Posterior vena cava (tissue), 2 donors: ENCODE results near the gene AMH. TPM values are rescaled to one million over a fixed set of nuclear protein-coding genes. Genes with fewer than 3 reads are reported as not detected.
"Not testable (repeated sequence)": the region's sequence is repeated elsewhere in the genome, so short reads cannot be mapped to it uniquely, and the experiment has no call there.

ENCODE experiments used
- DNase-seq: peaks from one replicate; pipeline ENCODE4 v3.0.0-alpha.2; 2020; ENCODE audit warnings: low spot score
- intact Hi-C, 2 donors: fragments of 100-400 bp; cut with DNase I; formaldehyde crosslinking; loops; one replicate each; pipeline versions ENCODE4 v1.14.1 to v1.14.2; 2022 to 2023
- total RNA-seq, 2 donors: library from RNA; stranded (reverse); fragmentation: NEBNext Ultra II Directional; extraction: Animal tissue kit (Norgen Biotek cat#: 25700); gene quantifications; one replicate each; pipeline ENCODE4 v1.2.1, GENCODE V29; 2021
- donor health status: DM: yes; HTN: yes; CAD: no.
- donor health status: DM: yes; HTN: yes; CAD: no.

Gene AMH
- total RNA-seq, 2 donors from 2014 or later: 0.46 to 1.1 TPM

GRCh38 chr19:2274931-2275535 lies 25.9 kb downstream of the AMH start:
- DNase-seq: peak; percentile 90
- intact Hi-C loops: loop anchor here in 1 of 2 donors (5.0 kb wide), 1 partner anchor 117 kb away; no protein-coding TSS in a partner anchor

GRCh38 chr19:2275588-2276428 lies 26.7 kb downstream of the AMH start:
- intact Hi-C loops: loop anchor here in 1 of 2 donors (5.0 kb wide), 1 partner anchor 116 kb away; no protein-coding TSS in a partner anchor
- DNase-seq: no peak

- intact Hi-C loops: loop anchor here in 1 of 2 donors (5.0 kb wide), 1 partner anchor 116 kb away; no protein-coding TSS in a partner anchor
- DNase-seq: no peak
These were observed 27.4 kb downstream of the AMH start for GRCh38 chr19:2276429-2276986.

GRCh38 chr19:2277138-2277537 lies 28.0 kb downstream of the AMH start:
- intact Hi-C loops: loop anchor here in 1 of 2 donors (5.0 kb wide), 1 partner anchor 115 kb away; no protein-coding TSS in a partner anchor
- no peak for DNase-seq

- intact Hi-C loops: loop anchor here in 1 of 2 donors (5.0 kb wide), 1 partner anchor 114 kb away; no protein-coding TSS in a partner anchor
These were observed 29.5 kb downstream of the AMH start for GRCh38 chr19:2278459-2279158.

GRCh38 chr19:2280633-2281264 lies 31.6 kb downstream of the AMH start:
- intact Hi-C loops: no loop called here

More at GRCh38 chr19:2278459-2279158, 29.5 kb downstream of the AMH start:
- DNase-seq: no peak

GRCh38 chr19:2281265-2282061 lies 32.3 kb downstream of the AMH start:
- DNase-seq, intact Hi-C loops: not testable (repeated sequence)

More at GRCh38 chr19:2280633-2281264, 31.6 kb downstream of the AMH start:
- no peak for DNase-seq

GRCh38 chr19:2282062-2282861 lies 33.1 kb downstream of the AMH start, which contains the start of gene PEAK3:
Gene PEAK3, minus strand, starts transcription at chr19:2282175. Its CDS starts 1,244 bp downstream, at chr19:2280931.
- DNase-seq: peak; percentile 95
- intact Hi-C loops: no loop called here

- no peak for DNase-seq
- intact Hi-C loops: no loop called here
These were observed 33.7 kb downstream of the AMH start for GRCh38 chr19:2282862-2283237.

GRCh38 chr19:2283835-2284507 lies 34.8 kb downstream of the AMH start:
- intact Hi-C loops: no loop called here

GRCh38 chr19:2286402-2287140 lies 37.4 kb downstream of the AMH start:
- intact Hi-C loops: no loop called here
- DNase-seq: peak; percentile 73

More at GRCh38 chr19:2283835-2284507, 34.8 kb downstream of the AMH start:
- no peak for DNase-seq

GRCh38 chr19:2287585-2288337 lies 38.6 kb downstream of the AMH start:
- peak; percentile 77 for DNase-seq
- intact Hi-C loops: no loop called here

GRCh38 chr19:2288338-2288817 lies 39.3 kb downstream of the AMH start:
- DNase-seq: no peak
- intact Hi-C loops: no loop called here

- no peak for DNase-seq
- intact Hi-C loops: no loop called here
These were observed 39.9 kb downstream of the AMH start for GRCh38 chr19:2288818-2289713.
